Subcutaneous adipose tissue (tissue), 4 donors: ENCODE measurements around the gene CHST13. TPM values are rescaled to one million over a fixed set of nuclear protein-coding genes. Genes with fewer than 3 reads are reported as not detected.

Experiments used
- CTCF ChIP-seq: fragments of 450-650 bp; IDR thresholded peaks from one replicate; pipeline ENCODE4 v1.5.1; 2016; ENCODE audit warnings: low read depth, mild to moderate bottlenecking, control low read depth, antibody characterized with exemption, moderate library complexity
- total RNA-seq, 4 donors: library from RNA; depleted of rRNA; stranded (reverse); fragments of >200 nt; gene quantifications; one replicate each; pipeline ENCODE4 v1.1.0, GENCODE V29; 2016

CHST13 gene
- total RNA-seq, 4 donors from 2014 or later = 0.66 to 2.5 (median 1.3) TPM

GRCh38 chr3:126484662-126485061 is 39.3 kb upstream of the CHST13 start:
- no peak for TF ChIP-seq CTCF

DNA sequence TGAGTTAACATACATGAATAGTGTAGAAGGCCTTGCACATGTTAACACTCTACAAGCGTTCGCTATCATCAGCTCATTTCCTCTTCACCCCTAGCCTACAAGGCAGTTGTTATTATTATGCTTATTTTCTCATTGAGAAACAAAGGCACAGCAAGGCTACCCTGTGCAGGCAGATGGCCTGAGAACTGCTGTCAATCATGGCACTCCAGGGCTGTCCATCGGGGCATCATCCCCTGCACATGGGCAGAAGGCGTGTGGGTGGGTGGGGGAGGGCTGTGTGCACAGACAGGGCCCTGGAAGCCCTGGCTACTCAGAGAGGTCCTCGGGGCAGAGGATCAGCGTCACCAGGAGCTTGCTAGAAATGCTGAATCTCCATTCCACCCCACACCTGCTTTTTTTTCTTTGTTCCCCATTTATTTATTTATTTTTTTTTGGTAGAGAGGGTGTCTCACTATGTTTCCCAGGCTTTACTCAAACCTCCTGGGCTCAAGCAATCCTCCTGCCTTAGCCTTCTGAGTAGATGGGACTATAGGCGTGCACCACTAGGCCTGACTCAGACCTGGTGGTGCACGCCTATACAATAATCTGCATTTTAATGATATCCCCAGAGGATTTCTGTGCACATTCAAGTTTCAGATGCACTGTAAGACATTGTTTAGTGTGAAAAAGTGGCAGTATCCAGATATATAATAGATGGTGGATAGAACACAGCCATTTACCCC is 38.6 kb upstream of the CHST13 start:
- TF ChIP-seq CTCF = no peak

GRCh38 chr3:126485956-126486355 is 38.0 kb upstream of the CHST13 start:
- no peak for TF ChIP-seq CTCF

DNA sequence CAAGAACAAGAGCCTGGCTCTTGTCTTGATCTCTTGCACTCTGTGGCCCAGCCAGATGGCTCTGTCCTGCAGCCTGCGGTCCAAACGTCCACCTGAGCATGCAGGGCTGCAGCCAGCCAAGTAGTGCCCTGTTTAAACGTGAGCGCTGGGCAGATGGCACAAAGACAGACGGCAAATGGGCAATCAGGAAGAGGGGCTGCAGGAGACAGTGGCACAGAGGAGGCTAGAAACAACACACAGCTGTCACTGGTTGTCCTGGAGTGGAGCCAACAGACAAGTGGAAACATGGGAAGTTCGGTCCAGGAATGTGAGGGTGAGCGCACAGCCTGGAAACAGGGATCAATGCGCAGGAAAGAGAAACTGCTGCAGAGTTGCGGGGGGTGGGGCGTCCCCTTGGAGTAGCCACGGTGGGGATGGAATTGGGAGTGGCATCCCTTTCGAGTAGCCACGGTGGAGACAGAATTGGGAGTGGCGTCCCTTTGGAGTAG is 37.6 kb upstream of the CHST13 start:
- no peak for TF ChIP-seq CTCF

- no peak for TF ChIP-seq CTCF
Measured at GRCh38 chr3:126487151-126487771, 36.7 kb upstream of the CHST13 start.

DNA sequence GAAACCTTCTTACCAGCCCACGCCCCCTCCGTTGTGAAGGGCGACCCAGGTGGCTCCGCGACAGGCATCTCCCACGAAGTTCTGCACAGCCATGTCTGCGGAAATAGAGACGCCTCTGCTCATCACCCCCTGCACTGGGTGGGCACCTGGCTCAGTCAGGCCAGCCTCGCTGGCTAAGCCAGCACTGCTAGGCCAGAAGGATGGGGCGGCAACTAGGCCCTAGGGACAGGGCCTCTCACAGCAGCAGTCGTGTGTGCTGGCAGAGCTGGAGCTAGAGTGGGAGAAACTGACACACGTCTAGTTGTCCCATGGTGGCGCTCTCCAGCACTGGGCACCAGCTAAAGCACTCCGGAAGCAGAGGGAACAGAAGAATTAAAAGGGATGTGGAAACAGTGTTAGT is 35.8 kb upstream of the CHST13 start:
- no peak for TF ChIP-seq CTCF

DNA sequence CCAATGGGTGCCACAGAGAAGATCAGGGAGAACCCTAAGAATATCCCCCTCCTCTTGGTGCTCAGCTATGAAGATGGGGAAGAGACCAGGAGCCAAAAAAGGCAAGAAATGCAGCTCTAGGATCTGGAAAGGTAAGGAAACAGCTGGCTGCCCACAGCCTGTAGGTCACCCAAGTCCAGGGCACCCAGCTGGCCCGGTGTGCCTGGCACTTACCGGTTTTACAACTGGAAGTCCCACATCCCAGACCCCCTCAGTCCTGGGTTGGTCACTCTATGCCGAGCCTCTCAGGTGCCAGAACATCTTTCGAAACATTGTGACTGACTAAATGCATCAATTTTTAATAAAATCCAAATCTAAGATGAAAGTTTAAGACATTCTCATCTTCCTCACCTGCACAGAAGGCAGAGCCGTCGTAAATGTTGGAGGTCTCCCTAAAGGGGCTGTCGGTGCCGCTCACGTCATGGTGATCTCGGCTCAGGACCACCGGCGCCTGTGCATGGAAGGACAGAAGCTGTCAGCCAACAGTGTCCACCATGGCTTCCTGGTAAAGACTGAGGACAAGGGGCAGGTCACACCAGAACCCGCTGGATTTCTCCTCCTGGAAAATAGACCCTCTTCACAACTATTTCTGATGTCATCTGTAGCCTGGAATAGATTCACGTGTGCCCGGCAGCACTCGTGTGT is 34.9 kb upstream of the CHST13 start:
- no peak for TF ChIP-seq CTCF
